Measurements from ENCODE around the gene KRTAP5-3.

Gene KRTAP5-3

DNA sequence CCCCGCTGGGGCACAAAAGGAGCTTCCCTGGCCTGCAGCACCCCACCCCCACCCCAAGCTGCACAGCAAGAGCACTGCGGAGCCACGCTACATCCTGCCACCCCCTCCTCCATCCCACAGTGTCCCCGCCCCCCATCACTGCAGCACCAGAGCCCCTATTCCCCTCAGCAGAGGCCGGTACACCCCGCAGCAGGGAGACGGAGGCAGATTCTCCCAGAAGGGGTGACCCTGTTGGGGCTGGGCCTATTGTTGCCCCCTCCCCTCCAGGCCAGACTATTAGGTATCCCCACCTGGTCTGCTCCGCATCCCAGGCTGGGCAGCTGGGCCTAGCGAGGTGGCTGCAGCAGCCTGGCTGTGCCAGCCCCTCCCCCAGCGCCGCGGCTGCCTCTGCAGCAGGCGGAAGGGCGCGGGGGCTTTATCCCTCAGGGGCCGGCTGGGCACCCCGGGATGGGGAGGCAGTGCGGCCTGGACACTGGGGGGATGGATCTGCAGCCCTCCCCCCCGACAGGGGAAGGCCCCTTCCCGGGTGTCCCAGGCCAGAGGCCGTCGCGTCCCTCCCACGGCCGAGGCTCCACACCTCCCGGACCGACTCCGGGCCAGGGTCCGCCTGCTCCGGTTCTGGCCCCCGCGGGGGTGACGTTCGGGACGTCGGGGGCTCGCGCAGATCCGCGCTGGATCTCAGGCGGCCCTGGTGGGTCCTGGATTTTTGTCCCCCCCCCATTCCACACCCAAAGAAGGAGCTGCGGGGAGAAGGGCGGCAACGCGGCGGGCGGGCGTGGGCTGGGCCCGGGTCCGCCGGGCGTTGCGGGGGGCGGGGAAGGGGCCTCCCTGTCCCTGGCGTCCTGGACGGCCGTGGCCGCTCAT, 37.1 kb downstream of the KRTAP5-3 start:
- in situ Hi-C loops (cut with HindIII; ENCODE audit: low sequenced_read_pairs), result no loop called here
- TF ChIP-seq, protein P1, sequence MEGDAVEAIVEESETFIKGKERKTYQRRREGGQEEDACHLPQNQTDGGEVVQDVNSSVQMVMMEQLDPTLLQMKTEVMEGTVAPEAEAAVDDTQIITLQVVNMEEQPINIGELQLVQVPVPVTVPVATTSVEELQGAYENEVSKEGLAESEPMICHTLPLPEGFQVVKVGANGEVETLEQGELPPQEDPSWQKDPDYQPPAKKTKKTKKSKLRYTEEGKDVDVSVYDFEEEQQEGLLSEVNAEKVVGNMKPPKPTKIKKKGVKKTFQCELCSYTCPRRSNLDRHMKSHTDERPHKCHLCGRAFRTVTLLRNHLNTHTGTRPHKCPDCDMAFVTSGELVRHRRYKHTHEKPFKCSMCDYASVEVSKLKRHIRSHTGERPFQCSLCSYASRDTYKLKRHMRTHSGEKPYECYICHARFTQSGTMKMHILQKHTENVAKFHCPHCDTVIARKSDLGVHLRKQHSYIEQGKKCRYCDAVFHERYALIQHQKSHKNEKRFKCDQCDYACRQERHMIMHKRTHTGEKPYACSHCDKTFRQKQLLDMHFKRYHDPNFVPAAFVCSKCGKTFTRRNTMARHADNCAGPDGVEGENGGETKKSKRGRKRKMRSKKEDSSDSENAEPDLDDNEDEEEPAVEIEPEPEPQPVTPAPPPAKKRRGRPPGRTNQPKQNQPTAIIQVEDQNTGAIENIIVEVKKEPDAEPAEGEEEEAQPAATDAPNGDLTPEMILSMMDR (IDR thresholded peaks at IDR 0.05; ENCODE audit: low read depth, low read length), result no peak
- H3K4me3 ChIP-seq (ENCODE audit: low read depth, low read length), result peak overlapping the region; percentile 49
- DNase-seq (ENCODE audit: low read depth, low spot score), result no peak

DNA sequence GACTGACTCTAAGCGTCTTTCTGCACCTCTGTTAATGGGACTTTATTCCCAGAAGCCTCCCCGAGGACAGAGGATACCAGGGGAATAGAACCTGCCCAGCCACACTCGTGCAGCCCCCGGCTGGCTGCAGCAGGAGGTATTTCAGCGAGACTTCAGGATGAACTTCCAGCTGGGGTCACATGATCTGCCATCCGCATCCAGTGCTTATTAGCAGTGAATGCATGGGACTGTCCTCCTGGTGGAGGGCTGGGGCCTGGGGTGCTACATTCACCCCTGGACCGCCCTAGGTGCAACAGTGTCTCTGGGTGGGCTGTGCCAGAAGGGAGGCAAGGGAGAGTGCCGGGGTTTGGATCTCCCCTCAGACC, 37.8 kb downstream of the KRTAP5-3 start:
- no peak for DNase-seq (ENCODE audit: low read depth, low spot score)
- peak overlapping the region; percentile 49 for H3K4me3 ChIP-seq (ENCODE audit: low read depth, low read length)
- TF ChIP-seq, protein P1 (IDR thresholded peaks at IDR 0.05; ENCODE audit: low read depth, low read length), result no peak
- in situ Hi-C loops (cut with HindIII; ENCODE audit: low sequenced_read_pairs), result no loop called here

DNA sequence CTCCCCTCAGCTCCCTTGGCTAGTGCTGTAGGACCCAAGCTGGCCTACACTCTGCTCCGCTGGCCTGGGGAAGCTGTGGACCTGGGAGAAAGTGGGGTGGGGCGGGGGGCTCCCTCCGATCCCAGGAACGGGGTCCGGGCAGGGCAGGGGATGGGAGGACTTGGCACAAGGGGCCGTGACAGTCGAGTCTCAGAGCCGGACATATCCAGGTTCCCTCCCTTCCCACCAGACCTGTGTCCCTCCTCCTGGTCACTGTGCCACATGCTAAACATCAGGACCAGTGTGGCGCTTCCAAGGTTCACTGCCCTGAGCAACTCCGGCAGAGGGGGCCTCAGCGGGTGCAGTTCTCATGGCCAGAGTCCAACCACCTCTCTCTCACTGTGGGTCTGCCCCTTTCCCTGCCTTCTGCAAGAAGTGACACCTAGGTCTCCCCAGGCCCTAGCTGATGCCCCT, 38.2 kb downstream of the KRTAP5-3 start:
- no peak overlapping the region for H3K4me3 ChIP-seq (ENCODE audit: low read depth, low read length)
- TF ChIP-seq, protein P1 (IDR thresholded peaks at IDR 0.05; ENCODE audit: low read depth, low read length), result no peak
- in situ Hi-C loops (cut with HindIII; ENCODE audit: low sequenced_read_pairs), result no loop called here
- DNase-seq (ENCODE audit: low read depth, low spot score), result no peak

DNA sequence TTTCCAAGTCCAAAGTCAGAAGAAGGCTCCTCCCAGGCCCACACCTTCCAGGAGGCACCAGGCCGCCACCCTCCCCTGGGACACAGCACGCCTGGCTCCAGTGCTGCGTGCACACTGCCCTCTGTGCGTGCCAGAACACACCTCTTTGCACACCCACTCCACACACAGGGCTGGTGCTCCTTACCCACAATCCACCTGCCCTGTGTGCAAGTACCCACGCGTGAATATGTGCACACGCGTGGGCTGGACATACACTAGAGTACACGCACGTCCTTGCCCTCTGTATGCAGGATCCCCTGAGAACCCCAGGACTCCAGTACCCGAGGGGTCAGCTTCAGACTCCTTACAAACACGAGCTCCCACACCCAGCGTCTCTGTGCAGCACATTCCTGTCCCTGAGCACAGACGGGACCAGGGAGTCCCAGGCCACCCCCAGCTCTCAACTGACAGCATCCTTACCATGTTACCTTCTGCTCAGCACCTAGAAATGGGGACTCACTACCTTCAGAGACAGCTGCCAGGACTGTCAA, 38.9 kb downstream of the KRTAP5-3 start:
- TF ChIP-seq, protein P1 (IDR thresholded peaks at IDR 0.05; ENCODE audit: low read depth, low read length), result no peak
- H3K4me3 ChIP-seq (ENCODE audit: low read depth, low read length), result no peak overlapping the region
- DNase-seq (ENCODE audit: low read depth, low spot score), result no peak
- in situ Hi-C loops (cut with HindIII; ENCODE audit: low sequenced_read_pairs), result no loop called here

DNA sequence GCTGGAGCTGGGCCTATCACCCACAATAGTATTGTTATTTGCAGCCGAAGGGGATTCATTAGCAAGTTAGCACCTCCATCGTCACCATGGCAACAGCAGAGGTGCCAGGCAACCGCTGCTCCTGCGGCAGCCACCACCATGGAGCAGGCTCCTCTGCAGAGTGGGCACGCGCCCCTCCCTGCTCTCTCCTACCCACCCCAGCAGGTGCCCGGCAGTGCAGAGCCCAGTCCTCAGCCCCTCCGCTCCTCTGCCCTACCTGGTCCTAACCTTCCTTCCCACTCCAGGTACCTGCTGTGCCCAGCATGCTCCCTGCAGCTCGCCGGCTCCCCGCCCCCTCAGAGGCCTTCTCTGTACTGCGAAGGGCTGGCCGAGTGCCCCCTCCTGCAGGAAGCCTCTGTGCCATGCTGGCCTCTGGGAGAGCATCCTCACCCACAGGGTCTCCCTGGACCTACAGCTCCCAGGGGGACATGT, 39.8 kb downstream of the KRTAP5-3 start:
- no peak for DNase-seq (ENCODE audit: low read depth, low spot score)
- TF ChIP-seq, protein P1 (IDR thresholded peaks at IDR 0.05; ENCODE audit: low read depth, low read length), result no peak
- no peak overlapping the region for H3K4me3 ChIP-seq (ENCODE audit: low read depth, low read length)
- in situ Hi-C loops (cut with HindIII; ENCODE audit: low sequenced_read_pairs), result no loop called here

DNA sequence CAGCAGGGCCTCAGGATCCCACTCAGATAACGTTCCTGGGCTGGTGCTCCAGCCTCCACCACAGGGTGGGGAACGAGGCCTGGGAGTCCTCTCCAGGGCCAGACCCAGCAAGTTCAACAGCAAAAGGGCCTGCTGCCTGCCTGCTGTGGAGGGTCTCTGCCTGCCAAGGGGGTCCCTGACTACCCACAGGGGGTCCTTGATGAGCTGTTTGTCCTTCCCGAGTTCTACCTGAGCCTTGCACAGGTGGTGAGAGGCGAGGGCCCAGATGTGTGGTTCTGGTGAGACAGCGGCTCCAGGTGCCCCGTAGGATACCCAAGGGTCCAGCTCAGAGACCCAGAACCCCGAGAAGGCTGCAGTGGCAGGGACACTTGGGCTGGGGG, 40.6 kb downstream of the KRTAP5-3 start:
- TF ChIP-seq, protein P1 (IDR thresholded peaks at IDR 0.05; ENCODE audit: low read depth, low read length), result no peak
- in situ Hi-C loops (cut with HindIII; ENCODE audit: low sequenced_read_pairs), result no loop called here

More for the DNA sequence above, 40.6 kb downstream of the KRTAP5-3 start:
- DNase-seq (ENCODE audit: low read depth, low spot score), result no peak
- H3K4me3 ChIP-seq (ENCODE audit: low read depth, low read length), result no peak overlapping the region

Data from astrocyte of the spinal cord (primary cell).